Esophagus squamous epithelium (tissue), 5 donors: ENCODE results near the gene CHGA. TPM values are rescaled to one million over a fixed set of nuclear protein-coding genes. Genes with fewer than 3 reads are reported as not detected.

Experiments used
- DNase-seq: peaks from one replicate; lab custom pipeline; 2025; lab: John Stamatoyannopoulos, UW
- H3K27ac ChIP-seq, 4 donors: fragments of 200-600 bp; sonication (generic); one replicate each; pipeline ENCODE4 v1.5.1; 2016 to 2019; ENCODE audit warnings: mild to moderate bottlenecking in 1 of 4
- H3K27me3 ChIP-seq, 4 donors: fragments of 200-600 bp; sonication (generic); 1 replicate in 3 of 4; 2 replicates in 1 of 4; pipeline versions ENCODE4 v1.5.1 to v1.6.0; 2017 to 2021; ENCODE audit warnings: antibody characterized with exemption in 1 of 4
- H3K36me3 ChIP-seq, 3 donors: fragments of 200-600 bp; sonication (generic); one replicate each; pipeline ENCODE4 v1.5.1; 2016 to 2019
- H3K4me1 ChIP-seq, 3 donors: fragments of 200-600 bp; sonication (generic); one replicate each; pipeline ENCODE4 v1.5.1; 2017 to 2019
- H3K4me3 ChIP-seq, 4 donors: fragments of 200-600 bp; sonication (generic); 1 replicate in 3 of 4; 2 replicates in 1 of 4; pipeline ENCODE4 v1.5.1; 2016 to 2019; ENCODE audit warnings: mild to moderate bottlenecking in 2 of 4, moderate library complexity in 1 of 4
- H3K9me3 ChIP-seq, 3 donors: fragments of 200-600 bp; sonication (generic); one replicate each; pipeline ENCODE4 v1.5.1; 2016 to 2019
- POLR2A ChIP-seq, 4 donors: fragments of 450-650 bp; IDR thresholded peaks; one replicate each; pipeline ENCODE4 v1.6.1; 2017; ENCODE audit warnings: antibody characterized with exemption in 4 of 4, mild to moderate bottlenecking in 4 of 4, moderate library complexity in 3 of 4
- WGBS, 2 donors: methylation state at CpG; one replicate each; pipeline ENCODE4 v1.1.5; 2018; 5-methylcytosine and 5-hydroxymethylcytosine counted together
- intact Hi-C: fragments of 100-400 bp; cut with DNase I; formaldehyde crosslinking; loops from one replicate; pipeline ENCODE4 v1.15.0; 2022
- total RNA-seq, 4 donors: library from RNA; depleted of rRNA; stranded (reverse); fragments of >200 nt; gene quantifications; one replicate each; pipeline ENCODE4 v1.1.0, GENCODE V29; 2016
- TF ChIP-seq, protein P1 (sequence below), 6 experiments: fragments of 450-650 bp in 4 of 6; fragments of 200-600 bp in 2 of 6; sonication (generic) in 2 of 6; IDR thresholded peaks; one replicate each; pipeline ENCODE4 v1.5.1; 2016 to 2019; ENCODE audit warnings: antibody characterized with exemption in 6 of 6, mild to moderate bottlenecking in 4 of 6, moderate library complexity in 4 of 6
- donor health status: DM: yes; HTN: yes; CAD: no.

CHGA gene
- total RNA-seq, 4 donors from 2014 or later = 0.31 TPM; not detected in 3

DNA sequence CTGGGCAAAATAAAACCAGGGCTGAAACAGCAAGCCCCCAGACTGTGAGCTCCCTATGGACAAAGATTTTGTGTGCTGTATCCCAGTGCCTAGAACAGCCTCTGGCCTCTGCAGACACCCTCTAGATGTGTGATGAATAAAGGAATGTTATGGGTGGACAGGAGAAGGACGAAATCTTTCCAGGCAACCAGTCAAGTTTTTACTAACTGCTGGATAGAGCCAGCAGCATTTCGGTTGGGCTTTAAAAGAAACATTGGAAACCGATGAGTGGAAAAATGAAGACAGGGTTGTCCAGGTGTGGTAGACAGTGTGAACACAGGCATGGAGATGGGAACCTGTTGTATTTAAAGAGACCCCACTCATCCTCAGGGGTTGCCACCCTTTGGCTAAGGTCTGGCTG is 4.0 kb downstream of the CHGA start:
- H3K27ac ChIP-seq = no peak overlapping the region
- no peaks in the 10 kb centered on the region for H3K36me3 ChIP-seq
- WGBS, 2 donors = 27 to 32% methylated on average over 3 of the region's 3 CpGs
- TF ChIP-seq, protein P1, sequence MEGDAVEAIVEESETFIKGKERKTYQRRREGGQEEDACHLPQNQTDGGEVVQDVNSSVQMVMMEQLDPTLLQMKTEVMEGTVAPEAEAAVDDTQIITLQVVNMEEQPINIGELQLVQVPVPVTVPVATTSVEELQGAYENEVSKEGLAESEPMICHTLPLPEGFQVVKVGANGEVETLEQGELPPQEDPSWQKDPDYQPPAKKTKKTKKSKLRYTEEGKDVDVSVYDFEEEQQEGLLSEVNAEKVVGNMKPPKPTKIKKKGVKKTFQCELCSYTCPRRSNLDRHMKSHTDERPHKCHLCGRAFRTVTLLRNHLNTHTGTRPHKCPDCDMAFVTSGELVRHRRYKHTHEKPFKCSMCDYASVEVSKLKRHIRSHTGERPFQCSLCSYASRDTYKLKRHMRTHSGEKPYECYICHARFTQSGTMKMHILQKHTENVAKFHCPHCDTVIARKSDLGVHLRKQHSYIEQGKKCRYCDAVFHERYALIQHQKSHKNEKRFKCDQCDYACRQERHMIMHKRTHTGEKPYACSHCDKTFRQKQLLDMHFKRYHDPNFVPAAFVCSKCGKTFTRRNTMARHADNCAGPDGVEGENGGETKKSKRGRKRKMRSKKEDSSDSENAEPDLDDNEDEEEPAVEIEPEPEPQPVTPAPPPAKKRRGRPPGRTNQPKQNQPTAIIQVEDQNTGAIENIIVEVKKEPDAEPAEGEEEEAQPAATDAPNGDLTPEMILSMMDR (IDR thresholded peaks at IDR 0.05) = no peak
- TF ChIP-seq POLR2A (IDR thresholded peaks at IDR 0.05) = no peak
- H3K4me1 ChIP-seq = peaks cover 0 to 9% (median 0%) of the 10 kb centered on the region in 3 donors
- DNase-seq = no peak
- no peaks in the 10 kb centered on the region for H3K9me3 ChIP-seq
- intact Hi-C loops = no loop called here
- H3K4me3 ChIP-seq = no peak overlapping the region
- H3K27me3 ChIP-seq = peaks cover 0 to 46% (median 0%) of the 10 kb centered on the region in 4 donors

- H3K4me3 ChIP-seq = no peak overlapping the region
- no peak for TF ChIP-seq POLR2A (IDR thresholded peaks at IDR 0.05)
- TF ChIP-seq, protein P1 (IDR thresholded peaks at IDR 0.05) = no peak
- 49 to 50% methylated on average over 9 of the region's 14 CpGs for WGBS, 2 donors
- H3K36me3 ChIP-seq = no peaks in the 10 kb centered on the region
- H3K4me1 ChIP-seq = peaks cover 0 to 9% (median 0%) of the 10 kb centered on the region in 3 donors
- no peak for DNase-seq
- intact Hi-C loops = no loop called here
- no peak overlapping the region for H3K27ac ChIP-seq
- no peaks in the 10 kb centered on the region for H3K9me3 ChIP-seq
- peaks cover 0 to 39% (median 0%) of the 10 kb centered on the region in 4 donors for H3K27me3 ChIP-seq
Measured at GRCh38 chr14:92927349-92928257, 4.7 kb downstream of the CHGA start.

DNA sequence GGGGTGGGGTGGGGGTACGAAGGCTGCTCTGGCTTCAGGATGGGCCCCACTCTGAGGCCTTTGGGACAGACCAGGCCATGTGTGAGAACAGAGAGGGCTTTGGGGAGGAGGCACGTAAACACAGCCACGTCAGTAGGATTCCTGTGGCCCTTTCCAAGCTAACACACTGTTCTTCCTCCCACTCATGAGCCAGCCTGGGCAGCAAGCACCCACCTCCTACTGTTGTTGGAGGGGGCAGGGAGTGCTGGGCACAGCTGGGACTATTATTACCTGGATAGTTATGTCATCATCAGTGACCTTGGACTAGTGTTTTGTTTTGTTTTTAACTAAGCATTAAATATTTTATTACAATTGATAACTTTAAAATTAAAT is 5.3 kb downstream of the CHGA start:
- peaks cover 0 to 4% (median 0%) of the 10 kb centered on the region in 3 donors for H3K4me1 ChIP-seq
- 40 to 75% methylated on average over 1 to 2 of the region's 3 CpGs for WGBS, 2 donors
- TF ChIP-seq, protein P1 (IDR thresholded peaks at IDR 0.05) = no peak
- no peak for TF ChIP-seq POLR2A (IDR thresholded peaks at IDR 0.05)
- no peaks in the 10 kb centered on the region for H3K36me3 ChIP-seq
- H3K9me3 ChIP-seq = no peaks in the 10 kb centered on the region
- intact Hi-C loops = no loop called here
- no peak overlapping the region for H3K27ac ChIP-seq
- no peak for DNase-seq
- H3K4me3 ChIP-seq = no peak overlapping the region
- H3K27me3 ChIP-seq = peaks cover 0 to 33% (median 0%) of the 10 kb centered on the region in 4 donors

DNA sequence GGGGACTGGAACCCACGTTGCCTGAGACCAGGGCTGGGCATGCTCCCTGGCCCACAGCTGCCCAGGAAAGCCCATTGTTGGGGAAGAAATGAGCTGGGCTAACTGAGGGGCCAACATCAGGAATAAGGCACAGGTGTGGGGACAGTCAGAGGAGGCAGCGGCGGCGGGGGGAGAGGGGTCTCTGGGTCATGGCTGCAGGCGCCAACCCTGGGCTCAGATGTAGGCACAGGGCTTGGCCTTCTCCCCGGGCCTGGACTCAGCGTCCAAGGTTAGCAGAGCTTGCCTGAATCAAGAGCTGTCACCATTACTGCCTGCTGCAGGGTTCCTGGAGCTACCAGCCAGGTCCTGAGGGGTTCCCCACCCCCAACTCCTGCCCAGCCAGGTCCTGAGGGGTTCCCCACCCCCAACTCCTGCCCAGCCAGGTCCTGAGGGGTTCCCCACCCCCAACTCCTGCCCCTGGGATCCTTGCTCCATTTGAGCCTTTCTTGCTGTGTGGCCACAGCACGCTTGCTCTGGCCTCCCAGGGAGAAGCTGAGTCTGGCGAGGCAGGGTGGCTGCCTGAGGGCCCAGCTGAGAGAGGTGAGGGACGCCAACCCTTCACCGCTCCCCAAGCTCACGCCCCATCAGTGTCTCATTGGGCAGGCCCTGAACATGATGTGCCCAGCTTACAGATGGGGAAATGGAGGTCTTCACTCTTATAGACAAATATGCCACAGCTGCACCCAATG is 6.2 kb downstream of the CHGA start:
- TF ChIP-seq POLR2A (IDR thresholded peaks at IDR 0.05) = no peak
- TF ChIP-seq, protein P1 (IDR thresholded peaks at IDR 0.05) = no peak
- Histone ChIP-seq H3K27me3 (peaks cover 0 to 24% (median 0%) of the 10 kb centered on the region in 4 donors), H3K9me3 (no peaks in the 10 kb centered on the region), H3K27ac (no peak overlapping the region), H3K4me1 (no peaks in the 10 kb centered on the region), H3K4me3 (no peak overlapping the region), H3K36me3 (no peaks in the 10 kb centered on the region)
- intact Hi-C loops = no loop called here
- DNase-seq = no peak
- 76 to 85% methylated on average over 6 to 7 of the region's 12 CpGs for WGBS, 2 donors
